Esophagus muscularis mucosa (tissue), 4 donors: Measurements from ENCODE around the gene FBXO5.

Experiments used
- CTCF ChIP-seq, 3 experiments: fragments of 200-600 bp in 2 of 3; fragments of 450-650 bp in 1 of 3; sonication (generic) in 2 of 3; IDR thresholded peaks; one replicate each; pipeline ENCODE4 v1.5.1; 2017 to 2019; ENCODE audit warnings: antibody characterized with exemption in 3 of 3, mild to moderate bottlenecking in 2 of 3, moderate library complexity in 1 of 3
- EP300 ChIP-seq: sonication (generic); formaldehyde crosslinking; IDR thresholded peaks from one replicate; pipeline ENCODE4 v1.6.1; 2017; ENCODE audit warnings: antibody characterized with exemption
- POLR2A ChIP-seq: fragments of 450-650 bp; IDR thresholded peaks from one replicate; pipeline ENCODE4 v1.6.1; 2017; ENCODE audit warnings: antibody characterized with exemption, moderate library complexity, mild to moderate bottlenecking, low read depth
- POLR2AphosphoS5 ChIP-seq, 2 donors: sonication (generic); formaldehyde crosslinking; IDR thresholded peaks; one replicate each; pipeline ENCODE4 v1.6.1; 2017; ENCODE audit warnings: antibody characterized with exemption in 2 of 2

GRCh38 chr6:152969688-152970418 is 13.0 kb downstream of the FBXO5 start:
- TF ChIP-seq CTCF (IDR thresholded peaks at IDR 0.05) (no peak), EP300 (no peak), POLR2AphosphoS5 (IDR thresholded peaks at IDR 0.05) (no peak), POLR2A (no peak)
